Neural cell (in vitro differentiated cells): ENCODE data around the gene LMO7. TPM values are rescaled to one million over a fixed set of nuclear protein-coding genes. Genes with fewer than 3 reads are reported as not detected.

ENCODE experiments used
- polyA plus RNA-seq: library from polyadenylated mRNA; depleted of rRNA; stranded (reverse); fragments of >200 nt; gene quantifications from 2 replicates; pipeline ENCODE4 v1.2.3, GENCODE V29; 2014

Gene LMO7
- polyA plus RNA-seq, 1 donor from 2014 or later, result 14.2 TPM

Other genes starting within 250 kb of the LMO7 start
- gene TBC1D4, start 154.2 kb upstream of the LMO7 start, polyA plus RNA-seq, result 2.9 and 3.9 TPM in 2 replicates
- 206 and 301 TPM in 2 replicates for gene COMMD6, start 98.5 kb upstream of the LMO7 start, polyA plus RNA-seq
- 46.0 and 47.1 TPM in 2 replicates for gene UCHL3, start 86.5 kb upstream of the LMO7 start, polyA plus RNA-seq